Inferior parietal cortex (tissue), 1 donor: ENCODE results near the gene NFYB.
A peak's percentile ranks its signal among the peaks of the same experiment; 100 is the strongest.
"Not testable (repeated sequence)": the region's sequence is repeated elsewhere in the genome, so short reads cannot be mapped to it uniquely, and the experiment has no call there.

Source experiments
- DNase-seq: peaks from one replicate; pipeline ENCODE4 v3.0.0-alpha.2; 2016; ENCODE audit errors: extremely low spot score

Gene NFYB

GRCh38 chr12:104137902-104138796, at the start of gene NFYB:
Gene NFYB, minus strand, starts transcription at chr12:104138210. Its CDS starts 2,757 bp downstream, at chr12:104135453.
- DNase-seq: peak; percentile 94

GRCh38 chr12:104187446-104188155, 49.6 kb upstream of the NFYB start:
- DNase-seq: no peak

GRCh38 chr12:104183443-104183842, 45.4 kb upstream of the NFYB start:
- DNase-seq: no peak

- no peak for DNase-seq
Measured at GRCh38 chr12:104182621-104183378, 44.8 kb upstream of the NFYB start.

GRCh38 chr12:104182144-104182543, 44.1 kb upstream of the NFYB start:
- DNase-seq: no peak

- no peak for DNase-seq
Measured at GRCh38 chr12:104181313-104181712, 43.3 kb upstream of the NFYB start.

GRCh38 chr12:104180374-104180773, 42.4 kb upstream of the NFYB start:
- no peak for DNase-seq

- DNase-seq: no peak
Measured at GRCh38 chr12:104177663-104178501, 39.9 kb upstream of the NFYB start.

- no peak for DNase-seq
Measured at GRCh38 chr12:104177336-104177662, 39.3 kb upstream of the NFYB start.

GRCh38 chr12:104175726-104176247, 37.8 kb upstream of the NFYB start:
- no peak for DNase-seq

GRCh38 chr12:104173804-104174203, 35.8 kb upstream of the NFYB start:
- not testable (repeated sequence) for DNase-seq

GRCh38 chr12:104172570-104172947, 34.5 kb upstream of the NFYB start:
- no peak for DNase-seq

- no peak for DNase-seq
Measured at GRCh38 chr12:104171785-104172569, 34.0 kb upstream of the NFYB start.

GRCh38 chr12:104168596-104168995, 30.6 kb upstream of the NFYB start:
- DNase-seq: no peak

- DNase-seq: no peak
Measured at GRCh38 chr12:104167519-104168458, 29.8 kb upstream of the NFYB start.

GRCh38 chr12:104166465-104166864, 28.5 kb upstream of the NFYB start:
- no peak for DNase-seq

GRCh38 chr12:104165801-104166200, 27.8 kb upstream of the NFYB start:
- DNase-seq: no peak

GRCh38 chr12:104164634-104165033, 26.6 kb upstream of the NFYB start:
- no peak for DNase-seq

- no peak for DNase-seq
Measured at GRCh38 chr12:104163631-104164030, 25.6 kb upstream of the NFYB start.
